OCI-LY3 (cell line): ENCODE data around the gene TPM1.

Experiments used
- H2AFZ ChIP-seq: fragments of 200-600, 300-600 bp; shearing (Covaris generic); 2 replicates; pipeline ENCODE4 v1.6.0; 2014; ENCODE audit warnings: antibody characterized with exemption, low read depth, low read length
- H3K27ac ChIP-seq: fragments of 200-600, 300-600 bp; sonication (generic); 2 replicates; pipeline ENCODE4 v1.5.1; 2014; ENCODE audit warnings: mild to moderate bottlenecking, low read length, moderate library complexity, mixed read lengths
- H3K27me3 ChIP-seq: fragments of 200-600, 300-600 bp; sonication (generic); 2 replicates; pipeline ENCODE4 v1.6.1; 2014; ENCODE audit warnings: low read depth, low read length, mixed read lengths
- H3K36me3 ChIP-seq: fragments of 200-600, 300-600 bp; sonication (generic); replicated peaks from 2 replicates; pipeline ENCODE3; 2014; ENCODE audit warnings: low read depth, low read length, mixed read lengths
- H3K4me1 ChIP-seq: fragments of 300-600, 200-600 bp; sonication (generic); 2 replicates; pipeline ENCODE4 v1.6.1; 2014; ENCODE audit warnings: low read length, mixed read lengths
- H3K4me2 ChIP-seq: fragments of 200-600, 300-600 bp; sonication (generic); 2 replicates; pipeline ENCODE4 v1.6.1; 2014; ENCODE audit warnings: low read length, mixed read lengths
- H3K4me3 ChIP-seq: fragments of 300-600, 200-600 bp; sonication (generic); 2 replicates; pipeline ENCODE4 v1.5.1; 2014; ENCODE audit warnings: antibody characterized with exemption, mild to moderate bottlenecking, low read length, moderate library complexity
- H3K79me2 ChIP-seq: fragments of 300-600, 200-600 bp; shearing (Covaris generic); 2 replicates; pipeline ENCODE4 v1.6.1; 2014; ENCODE audit warnings: mild to moderate bottlenecking, low read length, mixed read lengths
- H3K9ac ChIP-seq: fragments of 300-600, 200-600 bp; shearing (Covaris generic); 2 replicates; pipeline ENCODE4 v1.6.0; 2014; ENCODE audit warnings: mild to moderate bottlenecking, low read length, moderate library complexity
- H3K9me3 ChIP-seq: fragments of 200-600, 300-600 bp; shearing (Covaris generic); 2 replicates; pipeline ENCODE4 v1.6.1; 2014; ENCODE audit warnings: low read length, mixed read lengths; ENCODE audit not compliant: insufficient read depth
- H4K20me1 ChIP-seq: fragments of 200-600, 300-600 bp; sonication (generic); 2 replicates; pipeline ENCODE4 v1.6.1; 2016; ENCODE audit warnings: low read length, mixed read lengths; ENCODE audit not compliant: insufficient read depth
- CTCF ChIP-seq: fragments of 200-600, 300-600 bp; sonication (generic); IDR thresholded peaks from 2 replicates; pipeline ENCODE4 v1.5.1; 2014; ENCODE audit warnings: antibody characterized with exemption, low read length, low read depth
- EZH2phosphoT487 ChIP-seq: fragments of 200-600 bp; shearing (Covaris generic); IDR thresholded peaks from 2 replicates; pipeline ENCODE4 v1.6.1; 2018; ENCODE audit warnings: antibody characterized with exemption, mixed run types, low read depth

The TPM1 gene

GRCh38 chr15:62994975-62995681, 47.4 kb upstream of the TPM1 start:
- Histone ChIP-seq H3K4me2 (no peak overlapping the region), H3K9ac (no peak overlapping the region)

GRCh38 chr15:62997441-62997840, 45.1 kb upstream of the TPM1 start:
- Histone ChIP-seq H3K4me2 (no peak overlapping the region), H3K4me1 (no peaks in the 10 kb centered on the region)
- TF ChIP-seq CTCF (no peak), EZH2phosphoT487 (no peak)

More at GRCh38 chr15:62994975-62995681, 47.4 kb upstream of the TPM1 start:
- no peak overlapping the region for H3K4me3 ChIP-seq
- H3K4me1 ChIP-seq, result no peaks in the 10 kb centered on the region
- H2AFZ ChIP-seq, result no peak overlapping the region
- H3K27ac ChIP-seq, result no peak overlapping the region
- H3K36me3 ChIP-seq, result no peaks in the 10 kb centered on the region
- peaks cover 15% of the 10 kb centered on the region; the same call in 1 of the 2 replicates for H3K27me3 ChIP-seq
- H3K9me3 ChIP-seq, result no peaks in the 10 kb centered on the region
- TF ChIP-seq EZH2phosphoT487, result no peak
- TF ChIP-seq CTCF, result no peak
- H4K20me1 ChIP-seq, result no peaks in the 10 kb centered on the region
- H3K79me2 ChIP-seq, result no peaks in the 10 kb centered on the region

GRCh38 chr15:62998262-62998890, 44.2 kb upstream of the TPM1 start:
- Histone ChIP-seq H3K4me2 (no peak overlapping the region), H3K36me3 (no peaks in the 10 kb centered on the region), H3K27me3 (0 out of 2 replicates have a peak, but pooled peaks cover 8% of the 10 kb centered on the region), H3K4me1 (no peaks in the 10 kb centered on the region), H3K9me3 (no peaks in the 10 kb centered on the region), H3K4me3 (no peak overlapping the region), H3K79me2 (no peaks in the 10 kb centered on the region), H3K9ac (no peak overlapping the region), H2AFZ (no peak overlapping the region), H4K20me1 (no peaks in the 10 kb centered on the region), H3K27ac (no peak overlapping the region)
- no peak for TF ChIP-seq EZH2phosphoT487
- TF ChIP-seq CTCF, result no peak

More at GRCh38 chr15:62997441-62997840, 45.1 kb upstream of the TPM1 start:
- Histone ChIP-seq H3K36me3 (no peaks in the 10 kb centered on the region), H3K27me3 (peaks cover 12% of the 10 kb centered on the region; the same call in 1 of the 2 replicates), H3K9me3 (no peaks in the 10 kb centered on the region), H4K20me1 (no peaks in the 10 kb centered on the region), H3K27ac (no peak overlapping the region), H3K79me2 (no peaks in the 10 kb centered on the region), H3K4me3 (no peak overlapping the region), H2AFZ (no peak overlapping the region), H3K9ac (no peak overlapping the region)

- H4K20me1 ChIP-seq, result no peaks in the 10 kb centered on the region
- no peaks in the 10 kb centered on the region for H3K36me3 ChIP-seq
- no peaks in the 10 kb centered on the region for H3K4me1 ChIP-seq
- H3K9me3 ChIP-seq, result no peaks in the 10 kb centered on the region
- no peak overlapping the region for H2AFZ ChIP-seq
- no peak overlapping the region for H3K4me3 ChIP-seq
- no peaks in the 10 kb centered on the region for H3K79me2 ChIP-seq
- no peak overlapping the region for H3K9ac ChIP-seq
- H3K4me2 ChIP-seq, result no peak overlapping the region
- TF ChIP-seq EZH2phosphoT487, result no peak
- TF ChIP-seq CTCF, result no peak
- no peak overlapping the region for H3K27ac ChIP-seq
- H3K27me3 ChIP-seq, result 0 out of 2 replicates have a peak, but pooled peaks cover 8% of the 10 kb centered on the region
Measured at GRCh38 chr15:62999178-62999577, 43.4 kb upstream of the TPM1 start.
